BE2C (cell line): ENCODE results near the gene SLC43A3.
"Not testable (repeated sequence)": the region's sequence is repeated elsewhere in the genome, so short reads cannot be mapped to it uniquely, and the experiment has no call there.

Source experiments
- DNase-seq: peaks from one replicate; pipeline ENCODE4 v3.0.0-alpha.2; 2020
- H3K27me3 ChIP-seq: fragments of 250-450 bp; sonication (Bioruptor Pico); 2 replicates; pipeline ENCODE4 v1.5.1; 2020; ENCODE audit warnings: mild to moderate bottlenecking
- H3K36me3 ChIP-seq: fragments of 250-450 bp; sonication (Bioruptor Pico); 2 replicates; pipeline ENCODE4 v1.5.1; 2020; ENCODE audit warnings: mild to moderate bottlenecking
- H3K4me1 ChIP-seq: fragments of 250-450 bp; sonication (Bioruptor Pico); 2 replicates; pipeline ENCODE4 v1.5.1; 2020
- H3K4me3 ChIP-seq: 2 replicates; pipeline ENCODE4 v1.5.1; 2011; ENCODE audit warnings: low read depth, low read length
- H3K9me3 ChIP-seq: fragments of 250-450 bp; sonication (Bioruptor Pico); 2 replicates; pipeline ENCODE4 v1.5.1; 2020
- TF ChIP-seq, protein P1 (sequence below): IDR thresholded peaks from 2 replicates; pipeline ENCODE4 v1.5.1; 2012; ENCODE audit warnings: mild to moderate bottlenecking, low read depth, low read length

SLC43A3 gene

DNA sequence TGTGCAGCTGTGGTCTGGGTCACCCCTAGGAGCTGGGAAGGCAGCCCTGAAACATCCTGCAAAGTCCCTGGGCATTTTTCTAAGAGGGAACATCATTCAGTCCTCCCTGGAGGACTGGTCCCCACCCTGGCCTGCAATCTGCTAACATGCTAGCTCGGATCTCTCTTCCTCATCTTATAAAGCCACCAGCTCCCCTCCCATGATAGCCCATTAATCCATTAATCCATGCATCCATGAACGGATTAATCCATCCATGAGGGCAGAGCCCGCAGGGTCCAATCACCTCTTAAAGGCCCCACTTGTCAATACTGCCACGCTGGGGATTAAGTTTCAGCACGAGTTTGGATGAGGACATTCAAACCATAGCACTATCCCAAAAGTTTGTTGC lies 58.1 kb downstream of the SLC43A3 start:
- TF ChIP-seq, protein P1, sequence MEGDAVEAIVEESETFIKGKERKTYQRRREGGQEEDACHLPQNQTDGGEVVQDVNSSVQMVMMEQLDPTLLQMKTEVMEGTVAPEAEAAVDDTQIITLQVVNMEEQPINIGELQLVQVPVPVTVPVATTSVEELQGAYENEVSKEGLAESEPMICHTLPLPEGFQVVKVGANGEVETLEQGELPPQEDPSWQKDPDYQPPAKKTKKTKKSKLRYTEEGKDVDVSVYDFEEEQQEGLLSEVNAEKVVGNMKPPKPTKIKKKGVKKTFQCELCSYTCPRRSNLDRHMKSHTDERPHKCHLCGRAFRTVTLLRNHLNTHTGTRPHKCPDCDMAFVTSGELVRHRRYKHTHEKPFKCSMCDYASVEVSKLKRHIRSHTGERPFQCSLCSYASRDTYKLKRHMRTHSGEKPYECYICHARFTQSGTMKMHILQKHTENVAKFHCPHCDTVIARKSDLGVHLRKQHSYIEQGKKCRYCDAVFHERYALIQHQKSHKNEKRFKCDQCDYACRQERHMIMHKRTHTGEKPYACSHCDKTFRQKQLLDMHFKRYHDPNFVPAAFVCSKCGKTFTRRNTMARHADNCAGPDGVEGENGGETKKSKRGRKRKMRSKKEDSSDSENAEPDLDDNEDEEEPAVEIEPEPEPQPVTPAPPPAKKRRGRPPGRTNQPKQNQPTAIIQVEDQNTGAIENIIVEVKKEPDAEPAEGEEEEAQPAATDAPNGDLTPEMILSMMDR = no peak

GRCh38 chr11:57368106-57368844 lies 58.6 kb downstream of the SLC43A3 start:
- DNase-seq = no peak
- no peaks in the 10 kb centered on the region for H3K27me3 ChIP-seq
- H3K4me3 ChIP-seq = no peak overlapping the region
- TF ChIP-seq, protein P1 = no peak
- H3K9me3 ChIP-seq = no peaks in the 10 kb centered on the region
- H3K36me3 ChIP-seq = no peaks in the 10 kb centered on the region
- no peaks in the 10 kb centered on the region for H3K4me1 ChIP-seq

More for the DNA sequence above, 58.1 kb downstream of the SLC43A3 start:
- Histone ChIP-seq H3K27me3 (no peaks in the 10 kb centered on the region), H3K36me3 (no peaks in the 10 kb centered on the region), H3K4me1 (no peaks in the 10 kb centered on the region), H3K9me3 (no peaks in the 10 kb centered on the region), H3K4me3 (no peak overlapping the region)
- no peak for DNase-seq

DNA sequence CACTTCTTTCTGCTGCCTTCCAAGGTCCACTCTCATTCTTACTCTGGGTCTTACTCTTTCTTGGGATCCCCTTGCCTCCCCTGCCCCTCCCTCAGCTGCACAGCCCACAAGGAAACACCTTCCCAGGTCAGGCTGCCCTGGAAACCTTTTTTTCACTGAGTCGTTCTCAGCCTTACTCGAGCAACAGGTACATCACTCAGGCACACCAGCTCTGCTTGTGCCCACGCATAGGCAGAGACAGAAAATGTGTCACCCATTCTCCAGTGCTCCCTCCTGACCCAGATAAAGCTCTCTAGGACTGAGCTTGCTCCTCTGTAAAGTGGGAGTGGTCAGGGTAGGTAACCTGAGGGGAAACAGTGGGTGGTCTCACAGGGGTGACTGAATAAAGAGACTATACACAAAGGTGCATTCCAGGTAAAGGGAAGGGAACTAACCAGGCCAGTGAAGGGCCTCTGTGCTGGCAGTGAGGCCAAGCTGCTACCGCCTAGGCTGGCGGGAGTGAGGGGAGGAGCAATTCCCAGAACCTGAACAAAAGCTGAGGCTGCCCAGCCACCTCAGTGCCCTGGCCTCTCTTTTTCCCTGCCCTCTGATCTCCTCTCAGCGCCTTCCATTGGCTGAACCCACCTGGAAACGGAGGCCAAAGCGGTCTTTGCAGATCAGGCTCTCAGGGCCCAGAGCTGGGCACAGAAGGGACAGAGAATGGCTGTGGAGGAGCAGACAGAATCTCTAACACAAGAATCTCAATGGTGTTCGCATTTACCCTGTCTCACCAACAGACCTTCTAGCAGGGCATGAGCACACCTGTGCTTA lies 61.9 kb downstream of the SLC43A3 start:
- Histone ChIP-seq H3K4me3 (no peak overlapping the region), H3K4me1 (no peaks in the 10 kb centered on the region), H3K9me3 (no peaks in the 10 kb centered on the region), H3K27me3 (no peaks in the 10 kb centered on the region), H3K36me3 (no peaks in the 10 kb centered on the region)
- DNase-seq = no peak
- TF ChIP-seq, protein P1 = no peak

- TF ChIP-seq, protein P1 = no peak
- Histone ChIP-seq H3K4me3 (no peak overlapping the region), H3K27me3 (no peaks in the 10 kb centered on the region), H3K36me3 (no peaks in the 10 kb centered on the region), H3K4me1 (no peaks in the 10 kb centered on the region), H3K9me3 (no peaks in the 10 kb centered on the region)
- no peak for DNase-seq
Measured at GRCh38 chr11:57363131-57364080, 63.5 kb downstream of the SLC43A3 start.

DNA sequence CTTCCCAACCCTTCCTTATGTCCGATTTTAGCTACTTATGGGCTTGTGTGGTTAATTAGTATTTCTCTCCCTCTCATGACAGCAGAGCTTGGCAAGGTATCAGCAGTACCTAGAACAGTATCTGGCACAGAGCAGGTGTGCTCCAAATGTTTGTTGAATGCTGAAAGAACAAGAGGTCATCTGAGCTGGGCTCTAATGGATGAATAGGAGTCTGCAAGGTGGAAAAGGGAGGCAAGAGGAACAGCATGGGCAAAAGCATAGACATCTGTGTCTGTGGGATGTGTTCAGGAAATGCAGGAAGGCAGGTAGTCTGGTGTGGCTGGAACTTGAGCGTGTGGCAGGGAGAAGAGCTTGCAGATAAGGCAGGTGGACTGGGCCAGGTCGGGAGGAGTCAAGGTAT lies 65.0 kb downstream of the SLC43A3 start:
- Histone ChIP-seq H3K9me3 (no peaks in the 10 kb centered on the region), H3K4me1 (no peaks in the 10 kb centered on the region), H3K4me3 (no peak overlapping the region), H3K36me3 (no peaks in the 10 kb centered on the region), H3K27me3 (no peaks in the 10 kb centered on the region)
- TF ChIP-seq, protein P1 = no peak
- DNase-seq = no peak

DNA sequence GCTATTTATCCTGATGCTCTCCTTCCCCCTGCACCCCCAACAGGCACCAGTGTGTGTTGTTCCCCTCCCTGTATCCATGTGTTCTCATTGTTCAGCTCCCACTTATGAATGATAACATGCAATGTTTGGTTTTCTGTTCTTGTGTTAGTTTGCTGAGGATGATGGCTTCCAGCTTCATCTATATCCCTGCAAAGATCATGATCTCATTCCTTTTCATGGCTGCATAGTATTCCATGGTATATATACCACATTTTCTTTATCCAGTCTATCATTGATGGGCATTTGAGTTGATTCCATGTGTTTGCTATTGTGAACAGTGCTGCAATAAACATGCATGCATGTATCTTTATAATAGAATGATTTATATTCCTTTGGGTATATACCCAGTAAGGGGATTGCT lies 65.5 kb downstream of the SLC43A3 start:
- not testable (repeated sequence) for H3K4me1 ChIP-seq, H3K4me3 ChIP-seq, H3K36me3 ChIP-seq, H3K27me3 ChIP-seq, DNase-seq, H3K9me3 ChIP-seq
